Activated CD4-positive, CD25-positive, alpha-beta regulatory T cell treated with anti-CD3 and anti-CD28 coated beads, Interleukin-2, amount 50 U/mL, for 24 hours (primary cell): ENCODE measurements around the gene RANBP3.
"Not testable (repeated sequence)": the region's sequence is repeated elsewhere in the genome, so short reads cannot be mapped to it uniquely, and the experiment has no call there.

Experiments
- ATAC-seq, 2 donors: fragments of 150-1000 bp; cut with Tn5 transposase; one replicate each; pipeline ENCODE4 v1.10.0; 2021; ENCODE audit warnings: mild to moderate bottlenecking in 1 of 2, moderate library complexity in 1 of 2

The RANBP3 gene

DNA sequence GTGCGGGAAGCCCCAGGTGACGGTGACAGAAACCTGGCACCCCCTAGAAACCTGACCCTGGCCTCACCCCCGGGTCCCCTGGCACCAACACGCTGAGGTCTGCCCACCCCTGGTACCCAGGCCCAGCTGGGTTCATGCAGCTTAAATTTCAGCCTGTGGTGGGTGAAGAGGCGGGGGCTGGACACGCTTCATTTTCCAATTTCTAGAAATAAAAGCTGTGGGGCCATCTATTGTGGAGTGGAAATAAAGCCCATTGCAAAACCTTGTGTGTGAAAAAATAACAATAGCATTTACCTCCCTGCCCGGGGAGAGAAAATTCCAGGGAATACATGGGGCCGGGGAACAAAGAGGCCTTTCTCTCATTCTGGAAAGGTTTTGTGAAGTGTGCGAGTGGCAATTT, 100.1 kb downstream of the RANBP3 start:
- no peak for ATAC-seq

DNA sequence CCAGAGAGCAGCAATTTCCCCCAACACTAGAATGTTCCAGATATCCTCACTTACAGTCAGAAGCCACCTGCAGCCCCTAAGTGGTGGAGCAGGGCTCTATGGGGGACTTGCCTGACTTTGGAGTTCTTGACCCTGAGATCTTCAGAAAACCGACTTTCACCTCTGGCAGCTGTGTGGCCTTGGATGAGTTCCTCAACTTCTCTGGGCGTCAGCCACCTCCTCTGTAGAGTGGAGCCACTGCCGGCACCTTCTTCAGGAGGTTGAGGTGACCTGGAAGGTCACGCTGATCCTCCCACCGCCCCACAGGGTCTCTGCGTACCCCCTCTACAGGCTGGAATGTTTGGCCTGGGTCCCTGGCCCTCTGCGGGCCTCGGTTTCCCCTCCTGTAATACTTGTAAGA, 100.5 kb downstream of the RANBP3 start:
- no peak for ATAC-seq

- ATAC-seq, result not testable (repeated sequence)
Observed at GRCh38 chr19:5874496-5874895, 103.4 kb downstream of the RANBP3 start.

GRCh38 chr19:5873617-5874199, 104.2 kb downstream of the RANBP3 start:
- ATAC-seq, result no peak

DNA sequence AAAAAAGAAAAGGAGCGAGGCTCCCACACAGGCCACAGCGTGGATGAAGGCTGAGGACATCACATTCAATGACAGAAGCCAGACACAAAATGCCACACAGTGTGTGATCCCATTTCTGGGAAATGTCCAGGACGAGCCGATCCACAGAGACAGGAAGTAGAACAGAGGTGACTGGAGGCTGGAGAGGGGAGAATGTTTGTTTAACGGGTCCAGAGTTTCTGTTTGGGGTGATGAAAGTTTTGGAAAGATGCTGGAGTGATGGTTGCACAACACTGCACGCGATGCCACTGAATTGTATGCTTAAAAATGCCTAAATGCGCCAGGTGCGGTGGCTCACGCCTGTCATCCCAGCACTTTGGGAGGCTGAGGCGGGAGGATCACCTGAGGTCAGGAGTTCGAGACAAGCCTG, 107.0 kb downstream of the RANBP3 start:
- no peak for ATAC-seq

DNA sequence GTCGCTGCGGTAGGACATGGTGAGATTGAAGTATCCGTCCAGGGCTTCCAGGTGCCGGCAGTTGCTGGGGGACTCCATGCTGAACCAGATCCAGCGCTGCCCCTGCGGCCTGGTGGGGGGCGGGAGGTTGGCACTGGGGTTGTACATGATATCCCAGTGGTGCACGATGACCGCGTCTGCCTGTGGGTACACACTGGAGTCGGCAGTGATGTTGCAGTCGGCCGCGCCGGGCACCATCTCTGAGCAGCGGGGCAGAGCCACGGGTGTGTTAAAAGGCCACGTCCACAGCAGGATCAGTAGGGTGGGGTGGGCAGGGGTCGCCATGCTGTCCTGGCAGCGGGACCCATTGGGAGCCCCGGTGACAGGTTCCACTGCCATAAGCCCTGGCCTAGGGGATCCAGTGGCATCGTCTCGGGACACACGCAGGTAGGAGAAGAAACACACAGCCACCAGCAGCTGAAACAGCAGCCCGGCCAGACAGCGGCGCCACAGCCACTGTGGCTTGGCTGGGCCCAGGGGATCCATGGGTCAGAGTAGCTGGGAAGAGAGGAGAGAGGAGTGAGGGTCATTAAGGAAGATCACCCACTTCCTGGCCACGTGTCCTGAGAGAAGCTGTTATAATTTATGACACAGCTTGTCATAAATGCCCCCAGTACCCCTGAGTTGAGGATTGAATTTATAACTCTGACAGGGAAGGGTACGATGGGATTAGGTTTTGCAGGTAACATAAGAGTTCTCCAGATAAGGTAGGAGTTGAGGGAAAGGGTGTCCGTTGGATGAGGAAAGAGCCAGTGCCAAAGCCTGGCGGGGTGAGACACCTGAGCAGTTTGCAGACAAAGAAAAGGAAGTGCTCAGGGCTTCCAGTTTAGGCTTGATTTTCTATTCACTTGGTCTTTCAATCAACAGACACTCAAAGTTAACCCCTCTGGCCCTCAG, 110.5 kb downstream of the RANBP3 start:
- ATAC-seq, result no peak
